ENCODE results near the gene RHOXF1.
"Not testable (repeated sequence)": the region's sequence is repeated elsewhere in the genome, so short reads cannot be mapped to it uniquely, and the experiment has no call there.

The RHOXF1 gene

GRCh38 chrX:120087289-120088017, 28.3 kb downstream of the RHOXF1 start:
- in situ Hi-C loops (cut with MboI; ENCODE audit: low sequenced_read_pairs), result no loop called here

GRCh38 chrX:120085553-120086185, 30.0 kb downstream of the RHOXF1 start:
- in situ Hi-C loops (cut with MboI; ENCODE audit: low sequenced_read_pairs), result not testable (repeated sequence)

GRCh38 chrX:120077590-120077989, 38.1 kb downstream of the RHOXF1 start, which contains the start of gene RHOXF2B:
RHOXF2B (minus strand) TSS chrX:120077690; CDS start chrX:120077552, 138 bp downstream.
- in situ Hi-C loops (cut with MboI; ENCODE audit: low sequenced_read_pairs), result not testable (repeated sequence)

- in situ Hi-C loops (cut with MboI; ENCODE audit: low sequenced_read_pairs), result not testable (repeated sequence)
These were observed 49.5 kb downstream of the RHOXF1 start for GRCh38 chrX:120066169-120066568.

Measured in HL-60/S4 treated with retinoic acid at 250 ng/mL for 4 days and 3 days (cell line).